A673 (cell line): ENCODE results near the gene SPTBN2.

Experiments used
- CTCF ChIP-seq: fragments of 300-800, 200-600 bp; sonication (generic); conservative IDR thresholded peaks from 2 replicates; pipeline ENCODE4 v1.5.1; 2017; ENCODE audit warnings: low read depth, mild to moderate bottlenecking, antibody characterized with exemption, low read length, moderate library complexity, mixed read lengths
- EZH2 ChIP-seq: fragments of 200-600 bp; sonication (generic); IDR thresholded peaks from 2 replicates; pipeline ENCODE4 v1.6.1; 2017; ENCODE audit warnings: borderline replicate concordance, low read depth, mild to moderate bottlenecking, mixed read lengths, antibody characterized with exemption, low read length; ENCODE audit not compliant: poor library complexity, severe bottlenecking

- TF ChIP-seq CTCF, result no peak
- no peak for TF ChIP-seq EZH2
These were observed 20.3 kb downstream of the SPTBN2 start for GRCh38 chr11:66708701-66709100.
